CD4-positive, alpha-beta T cell treated with Interleukin-17A for 1 hour (primary cell): Measurements from ENCODE around the gene FAM25A.
"Not testable (repeated sequence)": the region's sequence is repeated elsewhere in the genome, so short reads cannot be mapped to it uniquely, and the experiment has no call there.

Source experiments
- DNase-seq: peaks from one replicate; pipeline ENCODE4 v3.0.0-alpha.2; 2020

The FAM25A gene

GRCh38 chr10:87014986-87015716 lies 4.9 kb upstream of the FAM25A start:
- not testable (repeated sequence) for DNase-seq

DNA sequence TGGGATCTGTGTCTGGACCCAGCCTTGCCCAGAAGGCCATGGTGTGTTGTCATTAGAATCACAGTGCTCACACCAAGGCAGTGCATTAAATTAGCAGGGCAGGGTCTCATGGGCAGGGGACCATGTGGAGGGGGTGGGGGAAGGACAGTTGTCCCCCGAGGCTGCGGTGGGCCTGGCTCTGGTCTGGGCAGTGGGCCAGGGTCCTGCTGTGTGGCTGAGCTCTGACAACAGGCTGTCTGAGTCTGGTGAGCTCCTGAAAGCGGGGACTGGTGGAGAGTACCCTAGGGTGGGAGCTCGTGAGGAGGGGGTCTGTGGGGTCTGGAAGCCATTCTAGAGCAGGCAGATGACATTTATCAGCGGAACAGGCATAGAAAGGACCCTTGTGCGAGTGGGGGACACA lies 2.0 kb upstream of the FAM25A start:
- DNase-seq, result not testable (repeated sequence)

DNA sequence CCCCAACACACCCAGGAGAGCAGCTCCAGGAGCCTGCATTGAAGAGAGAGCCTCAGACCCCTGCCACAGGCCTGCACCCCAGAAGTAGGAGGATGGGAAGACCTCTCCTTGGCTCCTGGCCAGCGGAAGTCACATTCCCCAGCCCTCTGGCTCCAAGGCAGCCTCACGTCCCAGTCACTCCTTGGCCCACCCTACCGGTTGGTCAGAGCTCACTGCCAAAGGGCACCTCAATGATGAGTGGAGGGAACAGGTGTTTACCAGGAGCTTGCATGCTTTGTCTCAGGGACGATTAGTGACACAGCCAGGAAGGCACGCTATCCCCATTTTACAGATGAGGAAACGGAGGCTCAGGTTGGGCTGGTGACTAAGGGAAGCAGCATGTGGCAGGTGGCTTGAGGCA lies 1.0 kb upstream of the FAM25A start:
- DNase-seq, result not testable (repeated sequence)

GRCh38 chr10:87019504-87019903 lies 590 bp upstream of the FAM25A start:
- DNase-seq, result not testable (repeated sequence)

DNA sequence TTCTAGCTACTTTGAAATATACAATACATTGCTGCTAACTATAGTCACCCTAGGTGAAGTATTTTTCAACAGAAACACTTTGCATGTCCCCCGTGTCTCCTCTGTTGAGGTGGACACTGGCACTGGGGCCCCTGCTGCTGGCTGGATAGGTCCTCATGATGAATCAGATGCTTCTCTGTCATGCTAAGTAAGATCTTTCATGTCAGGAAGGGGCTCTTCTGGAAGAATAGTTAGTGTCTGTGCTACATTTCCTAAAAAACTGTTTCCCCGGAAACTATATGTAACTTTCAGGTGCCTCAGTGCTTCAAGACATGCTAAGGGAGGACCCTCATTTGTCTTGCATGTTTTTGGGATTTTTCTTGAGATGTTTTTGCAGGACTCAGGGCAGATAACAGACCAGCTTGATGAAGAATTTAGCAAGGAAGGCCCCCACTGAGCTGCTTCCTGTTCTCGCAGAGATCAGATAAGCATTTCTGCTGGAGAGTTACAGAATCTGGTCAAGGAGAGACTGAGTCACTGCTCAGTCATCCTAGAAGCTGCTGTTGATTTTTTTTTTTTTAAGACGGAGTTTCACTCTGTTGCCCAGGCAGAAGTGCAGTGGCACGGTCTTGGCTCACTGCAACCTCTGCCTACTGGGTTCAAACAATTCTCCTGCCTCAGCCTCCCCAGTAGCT lies 5.3 kb downstream of the FAM25A start:
- DNase-seq, result not testable (repeated sequence)

DNA sequence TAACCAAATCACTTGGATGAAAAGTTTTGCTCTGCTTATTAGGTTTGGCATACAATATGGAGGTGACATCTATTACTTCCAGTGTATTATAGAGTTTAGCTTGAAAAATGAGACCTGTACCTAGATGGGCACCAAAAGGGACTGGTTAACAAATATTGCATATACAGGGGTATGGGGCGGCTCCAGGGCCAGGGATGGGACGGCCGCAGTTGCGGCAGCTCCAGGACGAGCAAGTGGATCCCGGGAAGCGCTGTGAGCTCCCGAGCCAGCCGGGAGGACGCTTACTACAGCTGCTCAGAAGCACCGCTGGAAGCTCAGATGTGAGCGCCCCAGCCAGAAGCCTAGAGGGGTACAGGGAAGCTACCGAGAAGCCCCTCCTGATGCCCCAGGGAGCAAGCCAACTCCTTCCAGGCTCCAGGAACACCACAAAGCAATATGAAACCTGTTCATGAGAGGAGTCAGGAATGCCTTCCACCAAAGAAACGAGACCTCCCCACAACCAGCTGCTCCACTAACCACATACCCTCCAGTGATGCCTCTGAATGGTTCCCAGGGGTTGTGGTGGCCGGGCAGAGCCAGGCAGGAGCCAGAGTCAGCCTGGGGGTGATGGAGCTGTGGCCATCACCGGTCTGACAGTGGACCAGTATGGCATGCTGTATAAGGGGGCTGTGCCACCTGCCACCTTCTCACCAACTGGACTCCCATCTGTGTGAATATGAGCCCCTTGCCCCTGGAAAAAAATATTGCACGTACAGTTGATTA lies 6.8 kb downstream of the FAM25A start:
- not testable (repeated sequence) for DNase-seq

GRCh38 chr10:87030419-87030818 lies 10.3 kb downstream of the FAM25A start:
- not testable (repeated sequence) for DNase-seq

DNA sequence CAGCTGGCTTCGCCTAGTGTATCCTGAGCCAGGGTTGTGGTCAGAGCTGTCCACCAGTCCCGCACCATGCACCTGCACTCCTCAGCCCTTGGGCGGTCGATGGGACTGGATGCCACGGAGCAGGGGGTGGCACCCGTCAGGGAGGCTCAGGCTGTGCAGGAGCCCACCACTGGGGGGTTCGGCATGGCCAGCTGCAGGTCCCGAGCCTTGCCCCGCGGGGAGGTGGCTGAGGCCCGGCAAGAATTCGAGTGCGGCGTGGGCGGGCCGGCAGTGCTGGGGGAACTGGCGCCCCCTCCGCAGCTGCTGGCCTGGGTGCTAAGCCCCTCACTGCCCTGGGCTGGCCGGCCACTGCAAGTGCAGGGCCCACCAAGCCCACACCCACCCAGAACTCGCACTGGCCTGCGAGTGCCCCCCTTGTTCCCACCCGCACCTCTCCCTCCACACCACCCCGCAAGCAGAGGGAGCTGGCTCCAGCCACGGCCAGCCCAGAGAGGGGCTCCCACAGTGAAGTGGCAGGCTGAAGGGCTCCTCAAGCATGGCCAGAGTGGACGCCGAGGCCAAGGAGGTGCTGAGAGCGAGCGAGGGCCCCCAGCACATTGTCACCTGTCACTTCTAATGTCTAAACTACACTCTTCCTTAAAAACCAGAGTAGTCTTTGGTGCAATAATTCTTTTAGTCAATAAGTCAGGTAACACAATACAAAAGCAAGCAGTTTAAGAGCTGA lies 11.0 kb downstream of the FAM25A start:
- no peak for DNase-seq

DNA sequence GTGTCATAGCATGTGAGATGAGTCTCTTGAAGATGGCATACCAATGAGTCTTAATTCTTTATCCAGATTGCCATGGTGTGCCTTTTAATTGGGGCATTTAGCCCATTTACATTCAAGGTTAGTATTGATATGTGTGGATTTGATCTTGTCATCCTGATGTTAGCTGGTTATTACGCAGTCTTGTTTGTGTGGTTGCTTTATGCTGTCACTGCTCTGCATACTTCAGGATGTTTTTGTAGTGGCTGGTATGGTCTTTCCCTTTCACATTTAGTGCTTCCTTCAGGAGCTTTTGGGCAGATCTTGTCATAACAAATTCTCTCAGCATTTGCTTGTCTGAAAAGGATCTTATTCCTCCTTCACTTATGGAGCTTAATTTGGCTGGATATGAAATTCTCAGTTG lies 16.5 kb downstream of the FAM25A start:
- DNase-seq, result no peak

DNA sequence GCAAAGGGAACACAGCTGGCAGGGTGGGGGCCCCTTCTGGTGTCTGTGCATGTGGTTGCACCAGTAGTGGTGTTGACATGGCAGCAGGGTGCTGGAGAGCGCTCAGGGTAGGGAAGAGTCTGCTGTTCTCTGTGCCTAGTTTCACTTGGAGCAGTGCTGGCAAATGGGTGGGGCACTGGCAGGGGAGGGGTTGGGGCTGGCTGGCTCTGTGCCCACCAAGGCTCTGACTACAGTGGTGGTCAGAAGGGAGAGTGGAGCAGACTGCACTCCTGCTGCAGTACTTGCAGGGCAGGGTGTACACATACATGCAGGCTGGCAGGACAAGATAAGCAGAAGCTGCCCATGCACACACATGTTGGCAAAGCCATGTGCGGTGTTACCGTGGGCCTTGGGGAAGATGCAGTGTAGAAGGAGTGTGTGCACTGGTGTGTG lies 18.2 kb downstream of the FAM25A start:
- DNase-seq, result no peak

DNA sequence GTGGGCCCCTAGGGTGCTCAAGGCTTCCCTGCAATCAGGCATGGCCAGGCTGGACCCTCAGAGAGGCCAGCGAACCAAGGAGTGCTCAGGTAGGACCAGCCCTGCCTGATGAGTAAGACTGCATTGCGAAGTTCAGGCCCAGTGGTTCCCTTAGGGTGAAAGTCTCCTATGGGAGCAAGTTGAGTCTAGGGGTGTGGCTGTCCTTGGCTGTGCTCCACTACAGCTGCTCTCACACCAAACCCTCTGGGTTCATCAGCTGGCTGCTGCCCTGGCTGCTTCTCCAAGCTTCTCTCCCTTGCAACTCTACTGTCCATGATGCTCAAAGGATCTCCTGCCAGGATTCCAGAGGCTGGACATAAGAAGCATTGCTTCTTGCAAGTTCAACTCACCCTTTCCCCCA lies 18.7 kb downstream of the FAM25A start:
- DNase-seq, result no peak

- not testable (repeated sequence) for DNase-seq
Measured at GRCh38 chr10:87043579-87043978, 23.5 kb downstream of the FAM25A start.

DNA sequence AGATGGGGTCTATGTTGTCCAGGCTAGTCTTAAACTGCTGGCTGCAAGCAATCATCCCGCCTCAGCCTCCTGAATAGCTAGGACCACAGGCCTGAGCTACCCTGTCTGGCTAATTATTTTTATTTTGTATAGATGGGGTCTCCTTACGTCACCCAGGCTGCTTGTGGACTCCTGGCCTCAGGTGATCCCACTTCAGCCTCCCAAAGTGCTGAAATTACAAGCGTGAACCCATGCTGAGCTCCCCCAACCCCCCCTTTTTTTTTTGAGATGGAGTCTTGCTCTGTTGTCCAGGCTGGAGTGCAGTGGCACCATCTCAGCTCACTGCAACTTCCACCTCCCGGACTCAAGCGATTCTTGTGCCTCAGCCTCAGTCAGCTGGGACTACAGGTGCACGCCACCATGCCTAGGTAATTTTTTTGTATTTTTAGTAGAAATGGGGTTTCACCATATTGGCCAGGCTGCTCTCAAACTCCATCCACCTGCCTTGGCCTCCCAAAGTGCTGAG lies 25.4 kb downstream of the FAM25A start:
- DNase-seq, result no peak

DNA sequence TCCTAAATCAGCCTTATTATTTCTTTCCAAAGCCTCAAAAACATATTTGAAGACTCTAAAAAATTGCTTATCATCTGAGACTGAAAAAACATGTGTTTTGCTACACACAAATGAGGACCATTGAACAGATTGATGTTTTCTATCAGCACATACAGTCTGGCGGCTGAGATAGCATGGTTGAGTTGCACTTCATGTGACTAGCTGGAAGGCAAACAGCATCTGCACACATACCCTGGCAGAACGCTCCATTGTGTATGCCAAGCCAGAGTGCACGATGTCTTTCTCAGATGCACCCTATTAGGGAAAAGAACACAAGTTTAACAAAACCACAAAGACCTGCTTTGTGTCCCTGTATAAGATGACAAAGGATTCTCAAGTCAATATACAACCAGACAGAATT lies 33.0 kb downstream of the FAM25A start:
- no peak for DNase-seq

DNA sequence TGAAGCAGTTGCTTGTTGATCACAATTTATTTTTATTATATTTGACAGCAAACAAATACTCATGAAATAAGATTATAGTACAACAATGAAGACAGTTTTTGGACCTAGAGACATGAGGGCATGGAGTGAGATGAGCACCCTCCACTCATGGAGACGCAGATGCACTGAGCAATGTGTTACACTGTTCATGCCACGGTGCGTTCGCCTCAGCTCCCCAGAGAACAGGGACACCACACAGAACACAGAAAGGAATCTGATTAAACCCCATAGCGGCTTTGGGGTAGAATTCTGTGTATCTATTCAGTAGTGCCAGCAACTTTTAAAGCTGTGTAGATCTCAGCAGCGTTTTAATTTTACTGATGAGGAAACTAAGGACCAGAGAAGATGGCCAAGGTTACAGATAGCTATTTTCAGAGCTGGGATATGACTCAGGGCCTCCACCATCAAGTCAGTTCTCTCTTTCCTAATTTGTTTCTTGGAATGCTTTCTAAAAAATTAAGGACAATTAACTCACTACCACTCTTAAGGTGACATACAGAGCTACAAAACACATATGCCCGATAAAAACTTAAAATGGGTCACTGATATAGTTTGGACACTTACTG lies 33.6 kb downstream of the FAM25A start:
- no peak for DNase-seq

GRCh38 chr10:87054373-87055295 lies 34.5 kb downstream of the FAM25A start:
- DNase-seq, result no peak

- no peak for DNase-seq
Measured at GRCh38 chr10:87058171-87058570, 38.1 kb downstream of the FAM25A start.

DNA sequence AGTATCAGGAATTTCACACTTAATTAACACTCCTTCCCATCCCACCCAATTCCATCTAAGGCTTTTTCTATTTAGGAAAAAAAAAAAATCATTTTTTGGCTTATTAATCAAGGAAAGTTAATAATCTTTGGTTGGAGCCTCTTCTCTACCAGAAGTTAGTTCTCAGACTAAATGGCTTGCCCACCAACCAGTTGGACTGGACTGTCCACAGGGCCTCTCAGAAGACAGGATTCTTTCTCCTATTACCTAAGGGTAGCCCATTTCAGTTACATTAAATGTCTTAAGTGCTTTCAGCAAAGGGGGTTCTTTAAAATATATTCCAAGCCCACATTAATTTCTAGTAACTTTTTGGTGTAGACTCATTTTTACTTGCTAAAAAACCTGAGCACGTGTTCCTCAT lies 39.3 kb downstream of the FAM25A start:
- no peak for DNase-seq

DNA sequence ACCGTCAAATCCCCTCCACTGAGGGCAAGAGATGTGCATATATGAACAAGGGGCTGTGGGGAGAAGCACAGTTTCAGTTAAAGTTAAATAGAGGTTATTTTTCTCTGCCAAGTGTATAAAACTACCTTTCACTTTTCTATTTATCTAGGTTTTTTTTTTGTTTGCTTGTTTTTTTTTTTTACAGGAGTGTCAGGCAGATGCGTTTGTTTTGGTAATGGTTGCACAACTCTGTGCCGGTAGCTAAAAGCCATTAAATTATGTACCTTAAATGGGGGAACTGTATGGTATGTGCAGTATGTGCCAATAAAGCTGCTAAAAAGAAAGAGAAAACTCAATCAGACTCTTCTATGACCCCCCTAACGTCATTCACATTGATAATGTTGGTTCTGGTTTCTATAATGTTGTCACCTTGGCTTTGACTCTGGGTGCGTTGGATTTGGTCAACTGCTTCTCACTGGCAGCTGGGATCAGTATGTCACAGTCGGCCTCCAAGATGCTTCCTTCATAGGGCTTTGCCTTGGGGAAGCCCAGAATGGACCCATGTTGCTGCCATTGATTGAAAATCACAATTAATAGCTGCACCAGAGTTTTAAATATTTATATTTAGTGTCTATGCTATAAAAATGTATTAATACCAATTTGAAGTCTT lies 40.3 kb downstream of the FAM25A start:
- DNase-seq, result no peak

DNA sequence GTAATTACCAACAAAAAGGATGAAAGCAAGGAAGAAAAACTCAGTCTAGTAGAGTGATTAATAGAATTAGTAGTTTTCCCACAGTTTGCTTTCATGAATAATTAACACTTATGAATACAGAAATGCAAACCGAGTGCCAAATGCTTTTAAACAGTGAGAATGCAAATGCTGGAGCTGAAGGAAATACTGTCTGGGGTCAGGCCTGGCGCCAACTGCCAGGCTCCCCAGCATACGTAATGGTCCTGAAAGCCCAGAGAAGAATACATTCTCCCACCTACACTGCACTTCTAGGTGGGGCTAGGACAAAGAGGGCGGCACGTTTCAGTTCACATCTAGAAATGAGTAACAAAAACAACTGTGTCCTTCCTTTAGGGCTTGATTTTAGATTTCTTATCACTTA lies 44.6 kb downstream of the FAM25A start:
- DNase-seq, result no peak

DNA sequence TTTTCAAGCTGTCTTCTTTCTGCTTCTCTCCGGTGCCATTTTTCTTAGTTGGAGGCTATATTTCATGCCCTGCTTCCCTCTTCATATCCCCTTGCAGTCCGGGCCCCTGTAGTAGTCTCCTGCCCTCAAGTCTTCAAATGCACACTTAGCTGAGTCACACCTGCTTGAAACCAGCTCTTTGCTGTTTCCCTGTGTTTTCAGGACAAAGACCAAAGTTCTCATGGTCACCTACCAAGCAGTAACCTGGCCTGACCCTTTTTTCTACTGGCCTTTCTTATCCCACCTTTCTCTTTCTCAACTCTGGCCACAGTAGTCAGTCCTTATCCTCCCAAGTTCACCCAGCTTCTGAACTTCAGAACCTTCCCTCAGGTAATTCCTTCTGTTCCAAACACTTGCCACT lies 46.1 kb downstream of the FAM25A start:
- no peak for DNase-seq
